HG03175 (cell line): ENCODE measurements around the gene RAB33B.
"Not testable (repeated sequence)": the region's sequence is repeated elsewhere in the genome, so short reads cannot be mapped to it uniquely, and the experiment has no call there.

Experiments used
- ATAC-seq: cut with Tn5 transposase; IDR thresholded peaks from one replicate; pipeline ENCODE4 v1.9.1; 2021; ENCODE audit warnings: mild to moderate bottlenecking, moderate library complexity; ENCODE audit not compliant: unreplicated experiment

Gene RAB33B

DNA sequence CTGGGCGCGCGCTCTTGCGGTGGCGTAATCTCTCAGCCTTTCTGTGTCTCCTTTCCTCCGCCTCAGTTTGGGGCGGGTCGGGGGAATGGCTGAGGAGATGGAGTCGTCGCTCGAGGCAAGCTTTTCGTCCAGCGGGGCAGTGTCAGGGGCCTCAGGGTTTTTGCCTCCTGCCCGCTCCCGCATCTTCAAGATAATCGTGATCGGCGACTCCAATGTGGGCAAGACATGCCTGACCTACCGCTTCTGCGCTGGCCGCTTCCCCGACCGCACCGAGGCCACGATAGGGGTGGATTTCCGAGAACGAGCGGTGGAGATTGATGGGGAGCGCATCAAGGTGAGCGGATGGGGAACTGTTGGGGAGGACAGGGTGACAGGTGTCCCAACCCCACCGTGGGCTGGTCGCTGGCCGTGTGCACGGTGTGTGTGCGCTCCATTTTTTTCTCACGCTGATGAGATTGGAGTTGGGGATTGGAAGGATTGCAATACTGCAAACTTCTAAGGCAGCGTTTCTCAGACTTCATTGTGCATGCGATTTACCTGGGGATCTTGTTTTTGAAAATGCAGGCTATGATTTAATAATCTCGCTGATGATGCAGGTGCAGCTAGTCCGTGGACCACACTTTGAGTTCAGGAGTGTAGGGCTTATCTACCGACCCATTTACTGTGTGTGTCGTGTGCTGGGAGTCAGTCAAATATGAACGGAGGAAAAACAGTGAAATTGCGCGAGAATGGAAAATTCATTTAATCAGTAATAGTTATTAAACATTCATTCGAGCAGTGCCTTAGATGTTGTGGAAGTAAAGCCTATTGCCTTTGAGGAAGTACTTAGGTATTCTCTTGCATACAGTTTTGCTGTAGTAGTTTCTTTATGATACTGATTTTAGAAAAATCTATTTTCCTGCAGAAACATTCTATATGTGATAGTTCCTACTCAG lies at the start of gene RAB33B:
TSS of gene RAB33B (plus strand) at position 11 of the 935 bp plus-strand sequence. CDS start at position 86, 75 bp downstream.
- peak; percentile 3 for ATAC-seq

- no peak for ATAC-seq
Observed at GRCh38 chr4:139410312-139410711, 43.6 kb upstream of the RAB33B start.

DNA sequence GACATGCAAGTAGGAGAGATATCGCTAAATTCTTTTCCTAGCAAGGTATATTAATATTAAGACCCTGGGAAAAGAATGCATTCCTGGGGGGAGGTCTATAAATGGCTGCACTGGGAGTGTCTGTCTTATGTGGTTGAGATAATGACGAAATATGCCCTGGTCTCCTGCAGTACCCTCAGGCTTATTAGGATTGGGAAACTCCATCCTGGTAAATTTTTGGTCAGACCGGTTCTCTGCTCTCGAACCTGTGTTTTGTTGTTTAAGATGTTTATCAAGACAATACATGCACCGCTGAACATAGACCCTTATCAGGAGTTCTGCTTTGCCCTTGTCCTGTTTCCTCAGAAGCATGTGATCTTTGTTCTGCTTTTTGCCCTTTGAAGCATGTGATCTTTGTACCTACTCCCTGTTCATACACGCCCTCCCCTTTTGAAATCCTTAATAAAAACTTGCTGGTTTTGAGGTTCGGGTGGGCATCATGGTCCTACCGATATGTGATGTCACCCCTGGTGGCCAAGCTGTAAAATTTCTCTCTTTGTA lies 39.2 kb upstream of the RAB33B start:
- not testable (repeated sequence) for ATAC-seq

- ATAC-seq = peak; percentile 55
Observed at GRCh38 chr4:139416073-139416673, 37.7 kb upstream of the RAB33B start.

DNA sequence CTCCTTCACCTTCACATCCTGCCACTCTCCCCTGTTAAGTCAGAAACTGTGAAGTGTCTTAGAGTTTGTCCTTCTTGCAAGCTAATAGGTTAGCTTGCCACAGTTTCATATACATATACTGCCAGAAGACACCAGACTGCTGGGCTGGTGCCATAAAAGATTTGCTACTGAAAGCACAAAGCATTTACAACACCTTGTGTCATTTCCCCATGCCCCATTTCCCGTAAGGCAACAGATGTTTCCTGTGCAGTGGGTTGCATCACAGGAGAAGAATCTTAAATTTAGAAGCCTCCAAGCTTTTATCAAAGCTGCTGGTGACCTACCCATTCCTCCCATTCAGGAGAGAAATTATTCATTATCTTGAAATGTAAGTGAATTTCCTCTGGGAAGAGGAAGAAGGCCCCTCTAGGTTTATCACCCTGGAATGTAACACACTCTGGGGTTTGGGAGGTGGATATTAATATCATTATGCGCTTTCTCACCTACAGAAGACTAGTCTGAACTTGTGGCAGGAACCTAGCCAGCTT lies 34.5 kb upstream of the RAB33B start:
- ATAC-seq = peak; percentile 69

- ATAC-seq = no peak
Observed at GRCh38 chr4:139420652-139421051, 33.3 kb upstream of the RAB33B start.

DNA sequence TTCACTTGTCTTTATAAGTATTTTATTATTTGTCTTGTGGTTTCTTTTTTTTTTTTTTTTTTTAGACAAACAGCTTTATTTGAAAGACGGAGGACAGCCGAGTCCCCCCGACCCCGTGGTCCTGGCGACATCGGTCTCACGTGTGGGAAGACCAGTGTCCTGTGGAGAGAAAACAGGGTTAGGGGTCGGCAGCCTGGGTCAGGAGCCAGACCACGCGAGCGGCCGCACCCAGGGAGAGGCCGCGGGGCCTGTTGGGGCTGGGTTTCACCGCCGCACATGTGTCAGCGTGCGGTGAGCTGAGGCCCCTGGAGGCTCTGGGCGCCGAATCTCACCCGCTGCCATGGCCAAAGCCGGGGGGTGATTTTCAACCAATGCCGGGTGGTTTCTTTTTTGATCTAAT lies 17.8 kb upstream of the RAB33B start:
- no peak for ATAC-seq

DNA sequence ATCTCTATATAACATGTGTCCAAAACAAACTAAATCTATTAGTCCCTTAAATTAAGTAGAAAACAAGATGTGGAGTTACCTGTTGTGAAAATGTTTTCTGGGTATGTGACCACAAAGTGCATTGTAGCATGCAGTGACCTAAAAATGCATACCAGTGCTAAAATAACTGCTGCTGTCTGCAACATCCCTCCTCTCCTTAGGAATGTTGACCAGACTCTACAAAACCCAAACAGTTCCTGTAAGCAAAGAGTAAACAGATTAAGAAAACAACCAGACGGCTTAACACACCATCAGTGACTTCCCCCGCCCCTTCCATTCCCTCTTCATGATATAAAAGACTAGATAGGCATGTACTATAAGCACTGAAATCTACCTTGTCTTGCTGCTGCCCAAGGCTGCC lies 15.8 kb upstream of the RAB33B start:
- no peak for ATAC-seq

DNA sequence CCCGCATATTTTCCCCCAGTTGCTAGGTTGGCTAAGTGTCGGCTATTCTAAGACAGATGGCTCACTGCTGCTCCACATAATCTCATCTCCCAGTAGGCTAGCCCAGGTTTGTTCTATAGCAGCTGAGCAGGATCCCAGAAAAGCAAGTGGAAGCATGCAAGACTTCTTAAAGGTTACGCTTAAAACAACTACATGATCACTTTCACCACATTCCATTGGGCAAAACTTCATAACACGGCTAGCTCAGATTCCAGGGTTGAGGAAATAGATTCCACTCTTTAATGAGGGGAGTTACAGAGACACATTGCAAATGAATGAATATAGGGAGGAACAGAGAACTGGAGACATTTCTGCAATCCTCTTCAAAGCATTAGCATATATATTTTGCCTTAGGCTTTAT lies 12.9 kb upstream of the RAB33B start:
- no peak for ATAC-seq

DNA sequence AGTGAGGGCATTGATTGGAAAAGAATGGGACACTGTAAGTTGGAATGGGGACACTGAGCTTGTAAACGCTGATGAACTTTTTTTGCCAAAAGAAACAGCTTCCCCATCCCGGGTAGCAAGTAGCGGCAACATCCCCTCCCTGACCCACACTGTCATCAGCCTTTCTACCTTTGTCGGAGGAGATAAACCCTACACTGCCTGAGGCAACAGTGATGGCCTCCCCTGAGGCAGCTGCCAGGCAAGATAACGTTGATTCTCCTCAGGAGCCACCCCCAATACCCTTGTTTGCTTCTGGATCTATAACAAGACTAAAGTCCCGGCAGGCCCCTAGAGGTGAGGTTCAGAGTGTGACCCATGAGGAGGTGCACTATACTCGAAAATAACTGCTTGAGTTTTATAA lies 10.3 kb upstream of the RAB33B start:
- ATAC-seq = no peak

DNA sequence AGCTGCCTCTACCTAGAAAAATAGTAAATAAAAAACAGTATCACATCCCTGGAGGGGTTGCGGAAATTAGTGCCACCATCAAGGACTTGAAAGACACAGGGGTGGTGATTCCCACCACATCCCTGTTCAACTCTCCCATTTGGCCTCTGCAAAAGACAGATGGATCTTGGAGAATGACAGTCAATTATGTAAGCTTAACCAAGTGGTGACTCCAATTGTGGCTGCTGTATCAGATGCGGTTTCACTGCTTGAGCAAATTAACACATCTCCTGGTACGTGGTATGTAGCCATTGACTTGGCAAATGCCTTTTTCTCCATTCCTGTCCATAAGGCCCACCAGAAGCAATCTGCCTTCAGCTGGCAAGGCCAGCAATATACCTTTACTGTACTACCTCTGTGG lies 9.0 kb upstream of the RAB33B start:
- ATAC-seq = not testable (repeated sequence)

DNA sequence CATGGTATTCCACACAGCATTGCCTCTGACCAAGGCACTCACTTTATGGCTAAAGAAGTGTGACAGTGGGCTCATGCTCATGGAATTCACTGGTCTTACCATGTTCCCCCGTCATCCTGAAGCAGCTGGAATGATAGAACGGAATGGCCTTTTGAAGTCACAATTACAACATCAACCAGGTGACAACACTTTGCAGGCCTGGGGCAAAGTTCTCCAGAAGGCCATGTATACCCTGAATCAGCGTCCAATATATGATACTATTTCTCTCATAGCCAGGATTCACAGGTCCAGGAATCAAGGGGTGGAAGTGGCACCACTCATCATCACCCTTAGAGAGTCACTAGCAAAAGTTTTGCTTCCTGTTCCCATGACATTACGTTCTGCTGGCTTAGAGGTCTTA lies 6.8 kb upstream of the RAB33B start:
- not testable (repeated sequence) for ATAC-seq

- ATAC-seq = no peak
Observed at GRCh38 chr4:139450586-139450985, 3.3 kb upstream of the RAB33B start.

GRCh38 chr4:139451997-139452396 lies 1.9 kb upstream of the RAB33B start:
- ATAC-seq = no peak

DNA sequence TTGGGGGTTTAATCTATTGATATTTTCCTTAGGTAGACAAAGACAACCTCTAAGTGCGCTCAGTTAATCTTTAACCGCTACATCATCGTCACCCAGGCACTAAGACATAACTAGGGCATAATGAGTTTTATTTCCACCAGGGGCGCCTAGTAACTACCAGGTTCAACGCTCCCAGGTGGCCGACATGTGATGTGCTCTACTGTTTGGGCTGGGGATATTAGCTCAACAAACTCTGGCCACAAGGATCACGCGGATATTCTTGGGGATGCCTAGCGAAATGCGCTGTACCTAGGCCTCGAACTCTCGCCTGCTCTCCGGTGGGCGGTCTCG lies 915 bp upstream of the RAB33B start:
- peak; percentile 63 for ATAC-seq

- peak; percentile 91 for ATAC-seq
Observed at GRCh38 chr4:139453371-139454110, 380 bp upstream of the RAB33B start.

DNA sequence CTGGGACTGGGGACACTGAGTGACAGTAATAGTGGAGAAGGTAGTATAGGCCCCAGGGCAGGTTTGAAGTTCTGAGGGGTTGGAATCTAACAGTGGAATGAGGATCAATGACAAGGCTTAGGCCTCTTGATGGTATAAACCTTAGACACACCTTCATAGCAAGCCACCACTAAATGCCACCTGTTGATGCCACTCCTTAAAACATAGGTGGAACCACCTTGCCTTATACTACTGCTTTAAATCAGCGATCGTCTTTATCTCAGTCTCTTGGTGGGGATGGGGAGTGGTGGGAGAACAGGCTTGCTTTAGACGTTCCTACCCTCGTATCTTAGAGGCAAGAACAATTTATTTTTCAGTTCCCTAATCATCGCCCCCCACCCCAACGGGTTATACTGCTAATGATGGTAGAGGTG lies 1.2 kb downstream of the RAB33B start:
- no peak for ATAC-seq

DNA sequence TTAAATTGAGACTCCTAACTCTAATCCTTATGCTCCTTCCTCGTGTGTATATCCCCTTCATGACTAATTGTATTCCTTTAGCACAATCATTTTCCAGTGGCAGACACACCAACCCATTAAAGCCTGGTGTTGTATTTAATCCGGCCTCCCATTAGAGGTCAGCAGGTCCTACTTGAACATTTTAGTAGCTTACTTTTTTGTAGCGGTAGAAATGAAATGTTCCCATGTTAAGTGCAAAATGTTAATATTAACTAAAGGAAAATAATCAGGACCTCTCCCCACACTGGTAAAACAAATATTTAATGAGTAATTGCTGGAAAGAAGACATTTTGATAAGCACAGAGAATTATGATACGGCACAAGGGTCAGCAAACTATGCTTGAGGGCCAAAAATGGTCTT lies 3.4 kb downstream of the RAB33B start:
- no peak for ATAC-seq

DNA sequence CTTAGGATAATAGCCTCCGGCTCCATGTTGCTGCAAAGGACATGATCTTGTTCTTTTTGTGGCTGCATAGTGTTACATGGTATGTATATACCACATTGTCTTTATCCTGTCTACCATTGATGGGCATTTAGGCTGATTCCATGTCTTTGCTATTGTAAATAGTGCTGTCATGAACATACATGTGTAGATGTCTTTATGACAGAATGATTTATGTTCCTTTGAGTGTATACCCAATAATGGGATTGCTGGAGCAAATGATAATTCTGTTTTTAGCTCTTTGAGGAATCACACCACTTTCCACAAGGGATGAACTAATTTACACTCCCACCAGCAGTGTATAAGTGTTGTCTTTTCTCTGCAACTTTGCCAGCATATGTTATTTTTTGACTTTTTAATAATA lies 4.6 kb downstream of the RAB33B start:
- no peak for ATAC-seq

GRCh38 chr4:139458999-139459398 lies 5.1 kb downstream of the RAB33B start:
- ATAC-seq = no peak

GRCh38 chr4:139460565-139460964 lies 6.6 kb downstream of the RAB33B start:
- ATAC-seq = no peak
